K562 (cell line): ENCODE data around the gene ARHGAP4.

ENCODE experiments used
- CREM ChIP-seq: IDR thresholded peaks from 2 replicates; pipeline ENCODE4 v1.6.1; 2014; ENCODE audit warnings: antibody characterized with exemption, low read depth
- GATA2 ChIP-seq: sonication (generic); formaldehyde crosslinking; IDR thresholded peaks from 2 replicates; pipeline ENCODE4 v1.4.0; 2020; ENCODE audit warnings: mild to moderate bottlenecking, missing genetic modification reagents
- MAZ ChIP-seq, 2 experiments: fragments of 450-650 bp in 1 of 2; sonication (generic) in 1 of 2; formaldehyde crosslinking; IDR thresholded peaks in 1 of 2; conservative IDR thresholded peaks in 1 of 2; 2 replicates each; pipeline versions ENCODE4 v1.4.0 to v1.5.0; 2020; ENCODE audit warnings: mild to moderate bottlenecking in 1 of 2, missing genetic modification reagents in 1 of 2
- POLR2AphosphoS5 ChIP-seq: IDR thresholded peaks from 2 replicates; pipeline ENCODE4 v1.6.1; 2011; ENCODE audit warnings: mild to moderate bottlenecking, low read depth, low read length, moderate library complexity; ENCODE audit not compliant: control insufficient read depth, insufficient read depth
- SP2 ChIP-seq: IDR thresholded peaks from 2 replicates; pipeline ENCODE4 v1.6.1; 2011; ENCODE audit warnings: mild to moderate bottlenecking, low read depth, low read length, moderate library complexity; ENCODE audit not compliant: poor library complexity, severe bottlenecking; ENCODE audit errors: extremely low read depth
- ZNF165 ChIP-seq: fragments of 250-450 bp; sonication (Bioruptor Pico); IDR thresholded peaks from 2 replicates; pipeline ENCODE4 v1.4.0; 2020; ENCODE audit warnings: borderline replicate concordance

GRCh38 chrX:153974726-153975286 lies 48.7 kb upstream of the ARHGAP4 start:
- TF ChIP-seq GATA2 (CRISPR knock-in tag) (no peak), POLR2AphosphoS5 (no peak), MAZ (CRISPR knock-in tag; conservative IDR thresholded peaks at IDR 0.05 in 1 of 2, IDR thresholded peaks at IDR 0.05 in 1 of 2) (no peak), SP2 (no peak), CREM (no peak), ZNF165 (CRISPR knock-in tag) (no peak)
